Keratinocyte (primary cell): Measurements from ENCODE around the gene ULK2.

Experiments used
- EZH2 ChIP-seq: IDR thresholded peaks from one replicate; pipeline ENCODE4 v1.6.1; 2012; ENCODE audit warnings: inconsistent platforms, mild to moderate bottlenecking, low read length, moderate library complexity
- TF ChIP-seq, protein P1 (sequence below), 3 experiments: IDR thresholded peaks in 1 of 3; conservative IDR thresholded peaks in 1 of 3; optimal IDR thresholded peaks in 1 of 3; 2 replicates in 2 of 3; 3 replicates in 1 of 3; pipeline versions ENCODE3 to v1.5.1; 2011; ENCODE audit warnings: low read length in 3 of 3, mild to moderate bottlenecking in 3 of 3, moderate library complexity in 2 of 3, control low read depth in 1 of 3, inconsistent platforms in 1 of 3; ENCODE audit not compliant: insufficient read depth in 2 of 3; ENCODE audit errors: extremely low read depth in 1 of 3

DNA sequence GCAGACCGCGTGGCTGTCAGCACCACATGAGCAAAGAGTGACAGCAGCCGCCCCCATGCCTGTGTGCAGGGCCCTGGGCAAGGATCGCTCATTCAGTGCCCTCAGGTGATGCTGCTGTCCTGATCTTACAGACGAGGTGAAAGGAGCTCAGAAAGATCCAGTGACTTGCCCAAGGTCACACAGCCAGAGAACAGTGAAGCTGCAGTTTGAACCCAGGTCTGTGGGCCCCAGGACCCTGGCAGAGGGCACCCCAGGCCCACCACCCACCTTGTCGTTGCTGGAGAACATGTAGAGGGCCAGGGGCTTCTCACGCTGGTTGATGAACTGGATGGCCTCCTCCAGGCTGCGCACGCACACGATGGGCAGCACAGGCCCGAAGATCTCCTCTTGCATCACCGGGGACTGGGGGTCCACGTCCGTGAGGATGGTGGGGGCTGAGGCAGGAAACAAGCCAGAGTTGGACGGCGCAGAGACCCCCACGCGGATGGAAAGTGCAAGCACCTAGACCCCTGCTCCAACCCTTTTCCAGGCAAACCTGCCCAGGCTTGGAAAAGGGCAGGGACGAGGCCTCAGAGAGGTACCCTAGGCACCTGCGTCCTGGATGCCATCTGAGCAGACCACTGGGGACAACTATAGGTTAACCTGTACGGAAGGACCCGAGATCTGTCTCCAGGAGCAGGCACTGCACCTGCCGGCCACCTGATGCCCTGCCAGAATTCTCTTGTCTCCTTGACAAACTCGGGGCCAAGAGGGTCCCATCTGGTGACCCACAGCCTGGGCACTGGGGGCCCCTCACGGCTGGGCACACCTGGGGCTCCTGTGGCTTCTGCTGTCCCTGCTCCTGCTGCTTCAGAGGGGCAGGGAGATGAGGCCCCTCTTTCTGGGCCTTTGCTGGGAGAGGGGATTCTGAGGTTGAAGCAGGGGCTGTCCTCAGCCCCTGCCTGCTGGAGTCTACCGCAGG lies 128.2 kb downstream of the ULK2 start:
- TF ChIP-seq, protein P1, sequence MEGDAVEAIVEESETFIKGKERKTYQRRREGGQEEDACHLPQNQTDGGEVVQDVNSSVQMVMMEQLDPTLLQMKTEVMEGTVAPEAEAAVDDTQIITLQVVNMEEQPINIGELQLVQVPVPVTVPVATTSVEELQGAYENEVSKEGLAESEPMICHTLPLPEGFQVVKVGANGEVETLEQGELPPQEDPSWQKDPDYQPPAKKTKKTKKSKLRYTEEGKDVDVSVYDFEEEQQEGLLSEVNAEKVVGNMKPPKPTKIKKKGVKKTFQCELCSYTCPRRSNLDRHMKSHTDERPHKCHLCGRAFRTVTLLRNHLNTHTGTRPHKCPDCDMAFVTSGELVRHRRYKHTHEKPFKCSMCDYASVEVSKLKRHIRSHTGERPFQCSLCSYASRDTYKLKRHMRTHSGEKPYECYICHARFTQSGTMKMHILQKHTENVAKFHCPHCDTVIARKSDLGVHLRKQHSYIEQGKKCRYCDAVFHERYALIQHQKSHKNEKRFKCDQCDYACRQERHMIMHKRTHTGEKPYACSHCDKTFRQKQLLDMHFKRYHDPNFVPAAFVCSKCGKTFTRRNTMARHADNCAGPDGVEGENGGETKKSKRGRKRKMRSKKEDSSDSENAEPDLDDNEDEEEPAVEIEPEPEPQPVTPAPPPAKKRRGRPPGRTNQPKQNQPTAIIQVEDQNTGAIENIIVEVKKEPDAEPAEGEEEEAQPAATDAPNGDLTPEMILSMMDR (optimal IDR thresholded peaks at IDR 0.05 in 1 of 3, IDR thresholded peaks at IDR 0.05 in 1 of 3, conservative IDR thresholded peaks at IDR 0.05 in 1 of 3; ENCODE audit: extremely low read depth in 1 of 3, insufficient read depth in 2 of 3, low read length in 3 of 3) = no peak
- TF ChIP-seq EZH2 = no peak
